SKM-1 (cell line): ENCODE results near the gene GRIP1.
"Not testable (repeated sequence)": the region's sequence is repeated elsewhere in the genome, so short reads cannot be mapped to it uniquely, and the experiment has no call there.

Experiments used
- DNase-seq: peaks from one replicate; lab custom pipeline; 2025; ENCODE audit not compliant: unreplicated experiment; lab: John Stamatoyannopoulos, UW

The GRIP1 gene

GRCh38 chr12:66345212-66345611, 333.7 kb downstream of the GRIP1 start:
- no peak for DNase-seq

GRCh38 chr12:66341126-66341525, 337.8 kb downstream of the GRIP1 start:
- DNase-seq, result no peak

- DNase-seq, result no peak
Observed at GRCh38 chr12:66340131-66340530, 338.7 kb downstream of the GRIP1 start.

GRCh38 chr12:66337381-66338010, 341.4 kb downstream of the GRIP1 start:
- no peak for DNase-seq

GRCh38 chr12:66335746-66336145, 343.1 kb downstream of the GRIP1 start:
- DNase-seq, result no peak

GRCh38 chr12:66331814-66332213, 347.1 kb downstream of the GRIP1 start:
- DNase-seq, result no peak

- DNase-seq, result no peak
Observed at GRCh38 chr12:66331016-66331415, 347.9 kb downstream of the GRIP1 start.

- no peak for DNase-seq
Observed at GRCh38 chr12:66329941-66330340, 348.9 kb downstream of the GRIP1 start.

- no peak for DNase-seq
Observed at GRCh38 chr12:66323017-66323416, 355.9 kb downstream of the GRIP1 start.

GRCh38 chr12:66321435-66321834, 357.4 kb downstream of the GRIP1 start:
- DNase-seq, result no peak

- DNase-seq, result no peak
Observed at GRCh38 chr12:66320996-66321395, 357.9 kb downstream of the GRIP1 start.

GRCh38 chr12:66319266-66319954, 359.5 kb downstream of the GRIP1 start:
- no peak for DNase-seq

GRCh38 chr12:66314278-66314677, 364.6 kb downstream of the GRIP1 start:
- DNase-seq, result no peak

- DNase-seq, result no peak
Observed at GRCh38 chr12:66312189-66312588, 366.7 kb downstream of the GRIP1 start.

- no peak for DNase-seq
Observed at GRCh38 chr12:66309606-66310005, 369.3 kb downstream of the GRIP1 start.

GRCh38 chr12:66304296-66304900, 374.5 kb downstream of the GRIP1 start:
- no peak for DNase-seq

GRCh38 chr12:66303316-66303804, 375.5 kb downstream of the GRIP1 start:
- not testable (repeated sequence) for DNase-seq

- DNase-seq, result no peak
Observed at GRCh38 chr12:66302827-66303169, 376.1 kb downstream of the GRIP1 start.

- peak; percentile 49 for DNase-seq
Observed at GRCh38 chr12:66301944-66302826, 376.7 kb downstream of the GRIP1 start, which contains the start of gene HELB. TSS of gene HELB (plus strand) at chr12:66302493. CDS start at chr12:66302604, 111 bp downstream.

GRCh38 chr12:66297923-66298322, 381.0 kb downstream of the GRIP1 start:
- no peak for DNase-seq
